Activated CD4-positive, alpha-beta T cell treated with anti-CD3 and anti-CD28 coated beads, Interleukin-10, Interleukin-2, amounts not matched to agents 100 ng/mL and 50 ng/mL, durations not matched to agents 16 hours and 8 hours (primary cell): ENCODE measurements around the gene USP33.
A peak's percentile ranks its signal among the peaks of the same experiment; 100 is the strongest.
"Not testable (repeated sequence)": the region's sequence is repeated elsewhere in the genome, so short reads cannot be mapped to it uniquely, and the experiment has no call there.

Source experiments
- DNase-seq: peaks from one replicate; pipeline ENCODE4 v3.0.0-alpha.2; 2020

USP33 gene

GRCh38 chr1:77759071-77760028 lies at the start of gene USP33:
Gene USP33 (minus strand): TSS chr1:77759852. CDS start chr1:77741697, 18,155 bp downstream.
- DNase-seq: peak; percentile 93

GRCh38 chr1:77803371-77803770 lies 43.7 kb upstream of the USP33 start:
- no peak for DNase-seq

GRCh38 chr1:77802026-77802425 lies 42.4 kb upstream of the USP33 start:
- no peak for DNase-seq

GRCh38 chr1:77797991-77798390 lies 38.3 kb upstream of the USP33 start:
- no peak for DNase-seq

GRCh38 chr1:77796695-77797405 lies 37.2 kb upstream of the USP33 start:
- no peak for DNase-seq

- DNase-seq: no peak
Measured at GRCh38 chr1:77794550-77794949, 34.9 kb upstream of the USP33 start.

GRCh38 chr1:77786093-77786741 lies 26.6 kb upstream of the USP33 start:
- not testable (repeated sequence) for DNase-seq

GRCh38 chr1:77783141-77783540 lies 23.5 kb upstream of the USP33 start:
- DNase-seq: no peak

GRCh38 chr1:77781683-77782082 lies 22.0 kb upstream of the USP33 start:
- DNase-seq: no peak

GRCh38 chr1:77779529-77780281 lies 20.1 kb upstream of the USP33 start, which contains the start of gene MIGA1:
Gene MIGA1 (plus strand): TSS chr1:77779649. CDS start chr1:77783253, 3,604 bp downstream.
- peak; percentile 93 for DNase-seq

GRCh38 chr1:77776007-77776700 lies 16.5 kb upstream of the USP33 start:
- DNase-seq: no peak

GRCh38 chr1:77768006-77768405 lies 8.4 kb upstream of the USP33 start:
- peak; percentile 15 for DNase-seq

- peak; percentile 10 for DNase-seq
Measured at GRCh38 chr1:77762072-77762476, 2.4 kb upstream of the USP33 start.

GRCh38 chr1:77757603-77758002 lies 2.0 kb downstream of the USP33 start:
- DNase-seq: no peak

GRCh38 chr1:77757066-77757584 lies 2.5 kb downstream of the USP33 start:
- DNase-seq: no peak

GRCh38 chr1:77756052-77756754 lies 3.4 kb downstream of the USP33 start:
- DNase-seq: no peak

- not testable (repeated sequence) for DNase-seq
Measured at GRCh38 chr1:77749489-77749888, 10.2 kb downstream of the USP33 start.

GRCh38 chr1:77744576-77744975 lies 15.1 kb downstream of the USP33 start:
- DNase-seq: no peak

- no peak for DNase-seq
Measured at GRCh38 chr1:77742011-77742555, 17.6 kb downstream of the USP33 start.

- no peak for DNase-seq
Measured at GRCh38 chr1:77741316-77741715, 18.3 kb downstream of the USP33 start.

GRCh38 chr1:77739235-77739634 lies 20.4 kb downstream of the USP33 start:
- no peak for DNase-seq
